ENCODE measurements around the gene NDUFV2.

- TF ChIP-seq GATA2 (IDR thresholded peaks at IDR 0.05; ENCODE audit: low read depth, low read length) = no peak
- TF ChIP-seq GATA3 (IDR thresholded peaks at IDR 0.05; ENCODE audit: low read depth, low read length) = no peak
Measured at GRCh38 chr18:9065864-9066263, 36.6 kb upstream of the NDUFV2 start.

Measured in SH-SY5Y (cell line).